Measurements from ENCODE around the gene CADM2.

The CADM2 gene

GRCh38 chr3:85304360-85304964 lies 345.7 kb downstream of the CADM2 start:
- DNase-seq (ENCODE audit: low read depth in 1 of 2, low spot score in 1 of 2), result no peak

GRCh38 chr3:85312331-85312730 lies 353.5 kb downstream of the CADM2 start:
- no peak for DNase-seq (ENCODE audit: low read depth in 1 of 2, low spot score in 1 of 2)

- DNase-seq (ENCODE audit: low read depth in 1 of 2, low spot score in 1 of 2), result no peak
These were observed 354.6 kb downstream of the CADM2 start for GRCh38 chr3:85313380-85313779.

- no peak for DNase-seq (ENCODE audit: low read depth in 1 of 2, low spot score in 1 of 2)
These were observed 357.5 kb downstream of the CADM2 start for GRCh38 chr3:85316252-85316651.

GRCh38 chr3:85321892-85322291 lies 363.1 kb downstream of the CADM2 start:
- no peak for DNase-seq (ENCODE audit: low read depth in 1 of 2, low spot score in 1 of 2)

GRCh38 chr3:85330071-85330470 lies 371.3 kb downstream of the CADM2 start:
- DNase-seq (ENCODE audit: low read depth in 1 of 2, low spot score in 1 of 2), result no peak

- DNase-seq (ENCODE audit: low read depth in 1 of 2, low spot score in 1 of 2), result no peak
These were observed 379.1 kb downstream of the CADM2 start for GRCh38 chr3:85337895-85338294.

GRCh38 chr3:85342915-85343314 lies 384.1 kb downstream of the CADM2 start:
- no peak for DNase-seq (ENCODE audit: low read depth in 1 of 2, low spot score in 1 of 2)

GRCh38 chr3:85355572-85355971 lies 396.8 kb downstream of the CADM2 start:
- DNase-seq (ENCODE audit: low read depth in 1 of 2, low spot score in 1 of 2), result no peak

GRCh38 chr3:85360742-85361387 lies 402.1 kb downstream of the CADM2 start:
- no peak for DNase-seq (ENCODE audit: low read depth in 1 of 2, low spot score in 1 of 2)

- no peak for DNase-seq (ENCODE audit: low read depth in 1 of 2, low spot score in 1 of 2)
These were observed 405.6 kb downstream of the CADM2 start for GRCh38 chr3:85364296-85364909.

- DNase-seq (ENCODE audit: low read depth in 1 of 2, low spot score in 1 of 2), result no peak
These were observed 411.6 kb downstream of the CADM2 start for GRCh38 chr3:85370341-85370740.

- no peak for DNase-seq (ENCODE audit: low read depth in 1 of 2, low spot score in 1 of 2)
These were observed 417.3 kb downstream of the CADM2 start for GRCh38 chr3:85376131-85376530.

- no peak for DNase-seq (ENCODE audit: low read depth in 1 of 2, low spot score in 1 of 2)
These were observed 418.3 kb downstream of the CADM2 start for GRCh38 chr3:85377115-85377514.

- DNase-seq (ENCODE audit: low read depth in 1 of 2, low spot score in 1 of 2), result no peak
These were observed 425.6 kb downstream of the CADM2 start for GRCh38 chr3:85384372-85384771.

- DNase-seq (ENCODE audit: low read depth in 1 of 2, low spot score in 1 of 2), result no peak
These were observed 429.2 kb downstream of the CADM2 start for GRCh38 chr3:85387913-85388505.

GRCh38 chr3:85394424-85394823 lies 435.6 kb downstream of the CADM2 start:
- no peak for DNase-seq (ENCODE audit: low read depth in 1 of 2, low spot score in 1 of 2)

GRCh38 chr3:85397434-85397833 lies 438.6 kb downstream of the CADM2 start:
- no peak for DNase-seq (ENCODE audit: low read depth in 1 of 2, low spot score in 1 of 2)

- no peak for DNase-seq (ENCODE audit: low read depth in 1 of 2, low spot score in 1 of 2)
These were observed 467.3 kb downstream of the CADM2 start for GRCh38 chr3:85426121-85426520.

GRCh38 chr3:85427467-85427866 lies 468.7 kb downstream of the CADM2 start:
- DNase-seq (ENCODE audit: low read depth in 1 of 2, low spot score in 1 of 2), result no peak

GRCh38 chr3:85432081-85432480 lies 473.3 kb downstream of the CADM2 start:
- DNase-seq (ENCODE audit: low read depth in 1 of 2, low spot score in 1 of 2), result no peak

GRCh38 chr3:85433319-85433718 lies 474.5 kb downstream of the CADM2 start:
- no peak for DNase-seq (ENCODE audit: low read depth in 1 of 2, low spot score in 1 of 2)

Measured in activated CD4-positive, alpha-beta T cell treated with anti-CD3 and anti-CD28 coated beads, Interleukin-2, amount 50 U/mL, for 24 hours (primary cell).